ENCODE data around the gene CAMK2N1.
A peak's percentile ranks its signal among the peaks of the same experiment; 100 is the strongest.
"Not testable (repeated sequence)": the region's sequence is repeated elsewhere in the genome, so short reads cannot be mapped to it uniquely, and the experiment has no call there.

Gene CAMK2N1

GRCh38 chr1:20485527-20486456 is at the start of gene CAMK2N1:
TSS of gene CAMK2N1 (minus strand) at chr1:20486210. CDS start at chr1:20485379, 831 bp downstream.
- DNase-seq: peak; percentile 53

GRCh38 chr1:20534659-20535417 is 48.8 kb upstream of the CAMK2N1 start:
- no peak for DNase-seq

GRCh38 chr1:20533635-20534034 is 47.6 kb upstream of the CAMK2N1 start:
- DNase-seq: no peak

DNA sequence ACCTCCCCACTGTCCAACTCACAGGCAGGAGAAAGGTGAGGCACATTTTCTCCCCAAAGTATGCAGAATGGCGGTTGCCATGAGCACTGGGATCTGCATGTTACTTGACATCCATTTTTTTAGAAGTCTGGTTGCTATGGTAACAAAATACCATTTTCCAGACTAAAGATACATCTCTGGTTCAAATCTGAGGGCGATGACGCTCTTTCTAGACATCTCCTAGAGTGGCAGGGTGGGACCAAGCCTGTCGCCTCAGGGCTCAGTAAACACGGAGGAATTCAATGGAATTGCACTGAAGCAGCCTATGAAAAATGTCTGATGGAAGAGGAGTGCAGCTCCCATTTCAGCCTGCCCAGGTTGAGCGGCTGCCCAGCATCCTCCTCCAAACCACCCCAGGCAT is 44.9 kb upstream of the CAMK2N1 start:
- DNase-seq: no peak

DNA sequence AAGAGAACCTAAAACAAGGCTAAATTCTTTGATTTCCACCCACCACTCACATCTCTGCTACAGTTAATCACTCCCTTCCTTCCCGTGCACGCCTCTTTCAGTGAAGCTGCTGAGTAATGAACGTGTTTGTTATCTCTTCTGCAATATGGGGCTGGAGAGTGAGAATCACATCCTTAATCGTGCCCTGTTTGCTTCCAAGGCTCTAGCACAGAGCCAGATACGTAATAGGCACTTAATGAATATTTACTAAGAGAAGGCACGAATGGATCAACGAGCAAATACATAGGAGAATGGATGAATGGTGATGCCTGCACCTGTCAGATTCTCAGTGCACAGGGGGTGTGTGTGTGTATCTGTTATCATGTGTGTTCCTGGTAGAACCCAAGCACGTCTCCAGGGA is 44.3 kb upstream of the CAMK2N1 start:
- DNase-seq: no peak

GRCh38 chr1:20528221-20528620 is 42.2 kb upstream of the CAMK2N1 start:
- DNase-seq: no peak

GRCh38 chr1:20526267-20526666 is 40.3 kb upstream of the CAMK2N1 start:
- no peak for DNase-seq

- peak; percentile 72 for DNase-seq
These were observed 36.2 kb upstream of the CAMK2N1 start for GRCh38 chr1:20521960-20522861.

DNA sequence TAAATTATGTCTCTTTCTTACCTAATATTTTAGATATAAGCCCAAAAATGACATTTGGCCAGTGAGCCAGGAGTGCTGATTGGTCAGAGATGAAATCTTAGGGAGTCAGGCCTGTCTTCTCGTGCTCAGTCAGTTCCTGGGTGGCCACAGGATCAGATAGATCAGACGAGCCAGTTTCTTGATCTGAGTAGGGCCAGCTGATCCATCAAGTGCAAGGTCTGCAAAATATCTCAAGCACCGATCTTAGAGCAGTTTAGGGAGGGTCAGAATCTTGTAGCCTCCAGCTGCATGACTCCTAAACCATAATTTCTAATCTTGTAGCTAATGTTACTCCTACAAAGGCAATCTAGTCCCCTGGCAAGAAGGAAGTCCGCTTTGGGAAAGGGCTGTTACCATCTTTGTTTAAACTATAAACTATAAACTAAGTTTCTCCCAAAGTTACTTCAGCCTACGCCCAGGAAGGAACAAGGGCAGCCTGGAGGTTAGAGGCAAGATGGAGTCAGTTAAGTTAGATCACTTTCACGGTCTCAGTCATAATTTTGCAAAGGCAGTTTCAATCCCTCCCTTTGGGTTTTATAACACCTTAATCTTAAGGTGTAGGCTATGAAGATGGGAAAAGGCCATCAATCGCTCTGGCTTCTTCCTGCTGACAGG is 33.7 kb upstream of the CAMK2N1 start:
- DNase-seq: not testable (repeated sequence)

GRCh38 chr1:20511518-20512428 is 25.8 kb upstream of the CAMK2N1 start:
- no peak for DNase-seq

DNA sequence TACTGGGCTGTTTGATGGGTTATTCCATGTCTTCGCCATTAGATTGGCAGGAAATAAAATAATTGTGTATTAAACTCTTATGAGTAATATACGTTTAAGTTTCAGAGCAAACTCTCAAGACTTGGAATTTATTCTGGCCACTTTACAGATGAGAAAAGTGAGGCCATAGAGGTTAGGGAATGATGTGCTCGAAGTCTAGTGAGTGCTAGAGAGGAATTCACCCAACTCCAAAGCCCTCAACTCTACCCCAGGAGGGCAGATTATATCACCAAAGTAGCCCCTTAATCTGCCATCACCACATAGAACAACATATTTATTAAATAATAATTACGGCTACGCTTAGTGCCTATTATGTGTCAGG is 22.4 kb upstream of the CAMK2N1 start:
- DNase-seq: no peak

GRCh38 chr1:20507564-20508410 is 21.8 kb upstream of the CAMK2N1 start, which contains the start of gene MUL1:
TSS of gene MUL1 (minus strand) at chr1:20508151. CDS start at chr1:20508024, 127 bp downstream.
- DNase-seq: peak; percentile 84

DNA sequence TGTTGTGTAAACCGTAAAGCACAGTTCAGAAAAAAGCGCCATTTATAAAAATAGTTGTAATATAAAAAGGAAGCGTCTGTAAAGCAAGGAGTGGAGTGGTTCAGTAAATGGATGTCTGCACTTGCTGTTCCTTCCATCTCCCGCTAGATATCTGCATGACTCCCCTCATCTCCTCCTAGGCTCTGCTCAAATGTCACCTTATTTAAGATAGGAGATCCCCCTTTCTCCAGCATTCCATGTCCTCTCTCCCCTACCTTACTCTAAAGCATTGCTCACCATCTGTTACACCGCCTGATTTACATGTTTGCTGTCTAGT is 21.2 kb upstream of the CAMK2N1 start:
- DNase-seq: no peak

GRCh38 chr1:20505488-20505887 is 19.5 kb upstream of the CAMK2N1 start:
- DNase-seq: no peak

- DNase-seq: no peak
These were observed 14.7 kb upstream of the CAMK2N1 start for GRCh38 chr1:20500716-20501115.

DNA sequence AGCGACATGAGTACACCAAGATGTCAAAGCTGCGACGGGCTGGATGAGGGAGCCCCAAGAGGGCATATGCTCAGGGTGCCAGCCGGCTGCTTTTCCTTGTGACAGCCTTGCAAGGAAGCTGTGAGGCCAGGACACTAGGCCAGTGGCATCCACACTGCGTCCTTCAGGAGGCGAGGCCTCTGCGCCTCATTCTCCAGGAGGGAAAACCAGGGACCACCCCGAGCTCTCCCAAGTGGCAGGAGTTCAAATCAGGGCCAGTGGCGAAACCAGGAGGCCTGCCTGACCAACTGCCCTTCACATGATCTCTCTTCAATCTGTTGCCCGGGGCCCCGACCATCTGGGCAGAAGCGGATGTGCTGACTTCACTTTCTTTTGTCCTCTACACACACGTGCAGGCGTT is 13.7 kb upstream of the CAMK2N1 start:
- DNase-seq: no peak

GRCh38 chr1:20499105-20499504 is 13.1 kb upstream of the CAMK2N1 start:
- DNase-seq: no peak

- no peak for DNase-seq
These were observed 12.1 kb upstream of the CAMK2N1 start for GRCh38 chr1:20498116-20498515.

- no peak for DNase-seq
These were observed 11.5 kb upstream of the CAMK2N1 start for GRCh38 chr1:20497506-20497905.

DNA sequence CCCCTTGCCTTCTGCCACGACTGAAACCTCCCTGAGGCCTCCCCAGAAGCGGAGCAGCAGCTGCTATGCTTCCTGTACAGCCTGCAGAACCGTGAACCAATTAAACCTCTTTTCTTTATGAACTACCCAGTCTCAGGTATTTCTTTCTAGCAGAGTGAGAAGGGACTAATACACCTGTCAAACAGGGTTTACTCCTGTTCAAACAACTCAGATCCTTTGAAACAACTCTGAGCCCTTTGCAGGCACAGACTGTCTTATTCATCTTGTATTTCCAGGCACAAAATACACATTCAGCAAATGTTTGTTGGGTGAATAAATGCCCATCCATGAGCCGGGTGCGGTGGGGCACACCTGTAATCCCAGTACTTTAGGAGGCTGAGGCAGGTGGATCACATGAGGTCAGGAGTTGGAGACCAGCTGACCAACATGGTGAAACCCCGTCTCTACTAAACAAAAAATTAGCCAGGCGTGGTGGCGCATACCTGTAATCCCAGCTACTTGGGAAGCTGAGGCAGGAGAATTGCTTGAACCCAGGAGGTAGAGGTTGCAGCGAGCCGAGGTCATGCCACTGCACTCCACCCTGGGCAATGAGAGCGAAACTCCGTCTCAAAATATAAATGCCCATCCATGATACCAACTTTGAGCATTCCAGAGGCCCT is 10.8 kb upstream of the CAMK2N1 start:
- not testable (repeated sequence) for DNase-seq
